HG03460 (cell line): ENCODE data around the gene APOC1.
"Not testable (repeated sequence)": the region's sequence is repeated elsewhere in the genome, so short reads cannot be mapped to it uniquely, and the experiment has no call there.

ENCODE experiments used
- ATAC-seq: cut with Tn5 transposase; IDR thresholded peaks from one replicate; pipeline ENCODE4 v1.9.1; 2021; ENCODE audit not compliant: unreplicated experiment

APOC1 gene

GRCh38 chr19:44914433-44915206 is at the start of gene APOC1:
TSS of gene APOC1 (plus strand) at chr19:44914608. CDS start at chr19:44914892, 284 bp downstream.
- ATAC-seq, result peak; percentile 88

GRCh38 chr19:44865196-44865767 is 49.1 kb upstream of the APOC1 start:
- no peak for ATAC-seq

GRCh38 chr19:44866664-44867063 is 47.7 kb upstream of the APOC1 start:
- ATAC-seq, result no peak

GRCh38 chr19:44867578-44867977 is 46.8 kb upstream of the APOC1 start:
- no peak for ATAC-seq

- ATAC-seq, result no peak
Observed at GRCh38 chr19:44869733-44870470, 44.5 kb upstream of the APOC1 start.

DNA sequence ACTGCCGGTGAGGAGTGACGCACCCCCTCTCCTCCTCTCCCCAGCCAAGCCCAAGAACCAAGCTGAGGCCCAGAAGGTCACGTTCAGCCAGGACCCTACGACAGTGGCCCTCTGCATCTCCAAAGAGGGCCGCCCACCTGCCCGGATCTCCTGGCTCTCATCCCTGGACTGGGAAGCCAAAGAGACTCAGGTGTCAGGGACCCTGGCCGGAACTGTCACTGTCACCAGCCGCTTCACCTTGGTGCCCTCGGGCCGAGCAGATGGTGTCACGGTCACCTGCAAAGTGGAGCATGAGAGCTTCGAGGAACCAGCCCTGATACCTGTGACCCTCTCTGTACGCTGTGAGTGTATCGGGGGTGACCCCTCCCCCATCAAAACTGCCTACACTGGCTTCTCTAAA is 42.6 kb upstream of the APOC1 start:
- ATAC-seq, result no peak

GRCh38 chr19:44872661-44873060 is 41.7 kb upstream of the APOC1 start:
- ATAC-seq, result no peak

GRCh38 chr19:44874317-44874716 is 40.1 kb upstream of the APOC1 start:
- ATAC-seq, result no peak

GRCh38 chr19:44875666-44876451 is 38.5 kb upstream of the APOC1 start:
- no peak for ATAC-seq

- no peak for ATAC-seq
Observed at GRCh38 chr19:44876930-44877535, 37.4 kb upstream of the APOC1 start.

GRCh38 chr19:44878120-44878865 is 36.1 kb upstream of the APOC1 start:
- no peak for ATAC-seq

- ATAC-seq, result no peak
Observed at GRCh38 chr19:44879309-44880065, 34.9 kb upstream of the APOC1 start.

GRCh38 chr19:44882063-44882462 is 32.3 kb upstream of the APOC1 start:
- no peak for ATAC-seq

DNA sequence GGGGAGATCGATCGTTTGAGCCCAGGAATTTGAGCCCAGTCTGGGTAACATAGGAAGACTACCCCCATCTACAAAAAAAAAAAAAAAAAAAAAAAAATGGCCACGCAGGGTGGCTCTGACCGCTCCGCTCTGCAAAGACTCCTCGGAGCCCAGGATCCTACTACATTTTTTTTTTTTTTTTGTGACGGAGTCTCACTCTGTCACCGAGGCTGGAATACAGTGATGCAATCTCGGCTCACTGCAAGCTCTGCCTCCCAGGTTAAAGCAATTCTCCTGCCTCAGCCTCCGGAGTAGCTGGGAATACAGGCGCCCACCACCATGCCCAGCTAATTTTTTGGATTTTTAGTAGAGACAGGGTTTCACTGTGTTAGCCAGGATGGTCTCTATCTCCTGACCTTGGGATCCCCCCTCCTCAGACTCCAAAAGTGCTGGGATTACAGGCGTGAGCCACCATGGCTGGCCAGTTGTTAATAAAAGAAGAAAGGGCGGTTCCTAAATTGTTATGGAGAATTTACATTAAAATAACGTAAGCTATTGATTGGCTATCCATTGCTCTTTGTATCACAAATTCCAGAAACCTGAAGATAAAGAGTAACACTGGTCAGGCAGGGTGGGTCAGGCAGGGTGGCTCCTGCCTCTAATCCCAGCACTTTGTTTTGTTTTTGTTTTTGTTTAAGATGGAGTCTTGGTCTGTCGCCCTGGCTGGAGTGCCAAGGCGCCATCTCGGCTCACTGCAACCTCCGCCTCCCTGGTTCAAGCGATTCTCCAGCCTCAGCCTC is 31.6 kb upstream of the APOC1 start:
- not testable (repeated sequence) for ATAC-seq

DNA sequence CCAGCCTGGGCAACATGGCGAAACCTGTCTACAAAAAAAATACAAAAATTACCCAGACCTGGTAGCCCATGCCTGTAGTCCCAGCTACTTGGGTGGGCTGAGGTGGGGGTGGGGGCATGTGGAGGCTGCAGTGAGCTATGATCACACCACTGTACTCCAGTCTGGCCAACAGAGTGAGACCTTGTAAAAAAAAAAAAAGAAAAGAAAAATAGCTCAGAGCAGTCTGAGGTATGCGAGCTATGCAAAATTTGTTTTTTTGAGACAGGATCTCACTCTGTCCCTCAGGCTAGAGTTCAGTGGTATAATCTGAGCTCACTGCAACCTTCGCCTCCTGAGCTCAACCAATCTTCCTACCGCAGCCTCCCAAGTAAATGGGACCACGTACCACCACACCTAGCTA is 30.5 kb upstream of the APOC1 start:
- ATAC-seq, result no peak

- ATAC-seq, result no peak
Observed at GRCh38 chr19:44884566-44884965, 29.8 kb upstream of the APOC1 start.

DNA sequence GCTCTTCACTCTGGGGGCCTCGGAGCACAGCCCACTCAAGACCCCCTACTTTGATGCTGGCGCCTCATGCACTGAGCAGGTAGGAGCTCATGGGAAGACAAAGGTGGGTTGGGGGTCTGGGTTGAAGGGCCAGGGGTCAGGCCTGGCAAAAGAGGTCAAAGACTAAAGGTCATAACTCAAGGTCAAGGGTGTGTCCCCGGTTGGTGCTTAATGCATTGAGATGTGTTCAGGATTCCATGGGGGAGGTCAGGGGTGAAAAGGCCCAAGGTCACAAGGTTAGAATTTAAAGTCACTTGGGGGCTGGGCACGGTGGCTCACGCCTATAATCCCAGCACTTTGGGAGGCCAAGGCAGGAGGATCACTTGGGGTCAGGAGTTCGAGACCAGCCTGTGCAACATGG is 28.3 kb upstream of the APOC1 start:
- no peak for ATAC-seq

DNA sequence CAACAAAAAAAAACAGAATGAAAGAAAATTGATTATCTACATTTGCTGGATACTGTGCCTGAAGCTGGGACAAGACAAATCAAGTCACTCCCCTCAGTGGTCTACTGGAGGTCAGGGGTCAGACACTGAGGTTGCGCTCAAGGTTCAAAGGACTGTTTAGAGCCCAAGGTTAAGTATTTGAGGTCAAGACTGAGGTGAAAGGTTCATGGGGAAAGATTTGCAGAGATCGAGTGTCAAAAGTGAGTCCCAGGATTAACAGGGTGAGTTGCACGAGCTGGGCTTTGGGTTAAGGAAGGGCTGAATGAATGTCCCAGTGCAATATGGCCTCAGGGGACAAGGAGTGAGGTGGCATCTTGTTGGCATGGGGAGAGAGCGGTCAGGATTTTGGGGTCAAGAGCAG is 26.8 kb upstream of the APOC1 start:
- ATAC-seq, result no peak

DNA sequence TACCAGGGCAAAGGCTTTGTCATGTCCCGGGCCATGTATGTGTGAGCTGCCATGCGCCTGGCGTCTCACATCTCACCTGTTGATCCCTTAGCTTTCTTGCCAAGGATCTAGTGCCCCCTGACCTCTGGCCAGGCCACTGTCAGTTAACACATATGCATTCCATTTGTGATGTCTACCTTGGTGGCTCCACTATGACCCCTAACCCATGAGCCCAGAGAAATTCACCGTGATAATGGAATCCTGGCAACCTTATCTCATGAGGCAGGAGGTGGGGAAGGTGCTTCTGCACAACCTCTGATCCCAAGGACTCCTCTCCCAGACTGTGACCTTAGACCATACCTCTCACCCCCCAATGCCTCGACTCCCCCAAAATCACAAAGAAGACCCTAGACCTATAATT is 26.1 kb upstream of the APOC1 start:
- not testable (repeated sequence) for ATAC-seq
